GM21528 (cell line): Measurements from ENCODE around the gene INO80D.

Experiments used
- ATAC-seq: cut with Tn5 transposase; IDR thresholded peaks from one replicate; pipeline ENCODE4 v1.9.1; 2021; ENCODE audit warnings: mild to moderate bottlenecking, moderate library complexity; ENCODE audit not compliant: unreplicated experiment, low FRiP score

The INO80D gene

DNA sequence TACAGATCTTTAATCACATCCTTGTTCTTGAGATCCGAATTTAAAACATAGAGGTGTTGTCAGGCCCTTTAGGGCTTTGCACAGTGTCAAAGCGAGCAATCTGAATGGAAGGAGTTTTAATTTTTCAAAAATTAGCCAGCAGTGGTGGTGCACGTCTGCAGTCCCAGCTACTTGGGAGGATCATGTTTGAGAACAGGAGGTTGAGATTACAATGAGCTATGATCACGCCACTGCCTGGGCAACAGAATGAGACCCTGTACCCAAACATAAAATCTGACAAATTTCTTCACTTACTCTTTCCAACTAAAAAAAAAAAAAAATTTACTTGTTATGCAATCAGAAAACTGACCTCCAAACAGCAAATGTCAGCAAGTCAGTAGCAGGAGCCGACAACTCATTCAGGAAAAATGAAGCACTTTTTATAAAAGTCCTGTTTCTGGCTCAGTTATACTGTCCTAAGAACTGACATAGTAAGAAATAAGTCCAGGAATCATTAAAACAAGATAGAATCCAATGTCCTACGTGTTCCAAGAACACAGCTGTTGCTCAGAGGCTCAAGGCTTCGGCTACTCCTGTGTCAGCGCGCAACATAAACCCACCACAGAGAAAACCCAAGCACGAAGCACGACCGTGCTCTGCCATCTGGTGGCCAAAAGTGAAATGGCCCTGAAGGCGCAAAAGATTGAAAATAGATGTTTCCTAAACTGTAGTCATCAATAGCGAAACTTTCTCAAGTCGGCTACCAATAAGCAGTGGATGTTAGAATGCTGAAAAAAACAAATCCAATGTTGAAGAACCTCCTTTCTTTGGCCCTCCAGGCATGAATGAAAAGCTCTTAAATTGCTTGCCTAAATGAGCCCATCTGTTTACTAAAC lies 138.1 kb downstream of the INO80D start:
- ATAC-seq: peak; percentile 86

DNA sequence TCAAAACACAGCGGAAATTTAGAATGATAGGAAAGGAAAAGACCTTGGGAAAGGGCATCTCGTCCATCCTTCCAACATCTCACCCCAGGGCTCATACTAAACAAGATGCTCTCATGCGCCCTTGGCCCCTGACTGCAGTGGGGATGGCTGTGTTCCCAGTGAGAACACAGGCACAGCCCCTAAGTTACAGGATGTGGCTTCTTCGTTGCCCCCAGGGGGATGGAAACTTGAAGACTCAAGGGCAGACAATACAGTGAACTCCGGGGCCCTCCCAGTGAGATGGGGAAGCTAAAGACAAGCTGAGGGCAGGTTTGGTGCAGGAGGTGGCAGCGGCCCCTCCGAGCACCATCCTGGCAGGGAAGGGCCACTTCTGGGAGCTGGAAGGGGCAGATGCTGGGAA lies 139.7 kb downstream of the INO80D start:
- ATAC-seq: no peak
